ENCODE data around the gene MAP3K10. TPM values are rescaled to one million over a fixed set of nuclear protein-coding genes. Genes with fewer than 3 reads are reported as not detected.

The MAP3K10 gene
- total and polyA plus RNA-seq, 4 donors = 7.0 to 28.8 (median 20.5) TPM

GRCh38 chr19:40191836-40192646, 815 bp downstream of the MAP3K10 start:
- intact Hi-C loops (cut with DNase I) = no loop called here
- no peaks in the 10 kb centered on the region for H3K36me3 ChIP-seq (ENCODE audit: control insufficient read depth in 1 of 2, insufficient read depth in 2 of 2, low read length in 1 of 2)
- no peak overlapping the region for H3K27ac ChIP-seq (ENCODE audit: low read depth in 1 of 2, low read length in 2 of 2)
- no peaks in the 10 kb centered on the region for H3K9me3 ChIP-seq (ENCODE audit: control insufficient read depth, low read length)
- ATAC-seq (ENCODE audit: low FRiP score) (no peak), DNase-seq (peak in 1 of 2 donors; percentile 83)
- H3K4me3 ChIP-seq (ENCODE audit: low read length in 2 of 2) = peak overlapping the region; percentile 18 to 96
- H3K4me1 ChIP-seq (ENCODE audit: control insufficient read depth in 1 of 2, insufficient read depth in 2 of 2, low read length in 2 of 2) = no peaks in the 10 kb centered on the region
- WGBS, 2 donors = 13 to 15% methylated on average over 51 to 62 of the region's 62 CpGs
- no peaks in the 10 kb centered on the region for H3K27me3 ChIP-seq (ENCODE audit: control insufficient read depth in 1 of 2, insufficient read depth in 2 of 2, low read length in 1 of 2)

- ATAC-seq (ENCODE audit: low FRiP score) = no peak
- H3K27ac ChIP-seq (ENCODE audit: low read depth in 1 of 2, low read length in 2 of 2) = no peak overlapping the region
- no peaks in the 10 kb centered on the region for H3K9me3 ChIP-seq (ENCODE audit: control insufficient read depth, low read length)
- WGBS, 2 donors = 85 to 86% methylated on average over 5 of the region's 5 CpGs
- intact Hi-C loops (cut with DNase I) = no loop called here
- no peak overlapping the region for H3K4me3 ChIP-seq (ENCODE audit: low read length in 2 of 2)
- H3K36me3 ChIP-seq (ENCODE audit: control insufficient read depth in 1 of 2, insufficient read depth in 2 of 2, low read length in 1 of 2) = no peaks in the 10 kb centered on the region
- no peaks in the 10 kb centered on the region for H3K4me1 ChIP-seq (ENCODE audit: control insufficient read depth in 1 of 2, insufficient read depth in 2 of 2, low read length in 2 of 2)
- H3K27me3 ChIP-seq (ENCODE audit: control insufficient read depth in 1 of 2, insufficient read depth in 2 of 2, low read length in 1 of 2) = no peaks in the 10 kb centered on the region
- no peak for DNase-seq
Observed at GRCh38 chr19:40192758-40193586, 1.7 kb downstream of the MAP3K10 start.

- WGBS, 2 donors = 61 to 62% methylated on average over 3 of the region's 3 CpGs
- Histone ChIP-seq H3K4me3 (ENCODE audit: low read length in 2 of 2) (no peak overlapping the region), H3K27ac (ENCODE audit: low read depth in 1 of 2, low read length in 2 of 2) (no peak overlapping the region), H3K36me3 (ENCODE audit: control insufficient read depth in 1 of 2, insufficient read depth in 2 of 2, low read length in 1 of 2) (no peaks in the 10 kb centered on the region), H3K27me3 (ENCODE audit: control insufficient read depth in 1 of 2, insufficient read depth in 2 of 2, low read length in 1 of 2) (no peaks in the 10 kb centered on the region), H3K9me3 (ENCODE audit: control insufficient read depth, low read length) (no peaks in the 10 kb centered on the region), H3K4me1 (ENCODE audit: control insufficient read depth in 1 of 2, insufficient read depth in 2 of 2, low read length in 2 of 2) (no peaks in the 10 kb centered on the region)
- DNase-seq = no peak
- intact Hi-C loops (cut with DNase I) = no loop called here
- ATAC-seq (ENCODE audit: low FRiP score) = no peak
Observed at GRCh38 chr19:40193587-40193849, 2.3 kb downstream of the MAP3K10 start.

- Histone ChIP-seq H3K9me3 (ENCODE audit: control insufficient read depth, low read length) (no peaks in the 10 kb centered on the region), H3K36me3 (ENCODE audit: control insufficient read depth in 1 of 2, insufficient read depth in 2 of 2, low read length in 1 of 2) (no peaks in the 10 kb centered on the region), H3K4me1 (ENCODE audit: control insufficient read depth in 1 of 2, insufficient read depth in 2 of 2, low read length in 2 of 2) (no peaks in the 10 kb centered on the region), H3K27ac (ENCODE audit: low read depth in 1 of 2, low read length in 2 of 2) (no peak overlapping the region), H3K4me3 (ENCODE audit: low read length in 2 of 2) (no peak overlapping the region), H3K27me3 (ENCODE audit: control insufficient read depth in 1 of 2, insufficient read depth in 2 of 2, low read length in 1 of 2) (no peaks in the 10 kb centered on the region)
- ATAC-seq (ENCODE audit: low FRiP score) = no peak
- DNase-seq = no peak
- intact Hi-C loops (cut with DNase I) = no loop called here
- WGBS, 2 donors = 96 to 97% methylated on average over 29 of the region's 29 CpGs
Observed at GRCh38 chr19:40198272-40198990, 7.2 kb downstream of the MAP3K10 start.

- Histone ChIP-seq H3K27ac (ENCODE audit: low read depth in 1 of 2, low read length in 2 of 2) (no peak overlapping the region), H3K36me3 (ENCODE audit: control insufficient read depth in 1 of 2, insufficient read depth in 2 of 2, low read length in 1 of 2) (no peaks in the 10 kb centered on the region), H3K27me3 (ENCODE audit: control insufficient read depth in 1 of 2, insufficient read depth in 2 of 2, low read length in 1 of 2) (no peaks in the 10 kb centered on the region), H3K9me3 (ENCODE audit: control insufficient read depth, low read length) (no peaks in the 10 kb centered on the region), H3K4me3 (ENCODE audit: low read length in 2 of 2) (no peak overlapping the region), H3K4me1 (ENCODE audit: control insufficient read depth in 1 of 2, insufficient read depth in 2 of 2, low read length in 2 of 2) (no peaks in the 10 kb centered on the region)
- no peak for DNase-seq
- intact Hi-C loops (cut with DNase I) = no loop called here
- no peak for ATAC-seq (ENCODE audit: low FRiP score)
- WGBS, 2 donors = 72 to 83% methylated on average over 8 to 9 of the region's 9 CpGs
Observed at GRCh38 chr19:40200341-40201099, 9.3 kb downstream of the MAP3K10 start.

GRCh38 chr19:40204381-40204780, 13.2 kb downstream of the MAP3K10 start:
- ATAC-seq (ENCODE audit: low FRiP score) = peak; percentile 62
- 95 to 97% methylated on average over 15 to 16 of the region's 16 CpGs for WGBS, 2 donors
- intact Hi-C loops (cut with DNase I) = no loop called here
- H3K36me3 ChIP-seq (ENCODE audit: control insufficient read depth in 1 of 2, insufficient read depth in 2 of 2, low read length in 1 of 2) = no peaks in the 10 kb centered on the region
- H3K27ac ChIP-seq (ENCODE audit: low read depth in 1 of 2, low read length in 2 of 2) = no peak overlapping the region
- no peak overlapping the region for H3K4me3 ChIP-seq (ENCODE audit: low read length in 2 of 2)
- no peaks in the 10 kb centered on the region for H3K27me3 ChIP-seq (ENCODE audit: control insufficient read depth in 1 of 2, insufficient read depth in 2 of 2, low read length in 1 of 2)
- DNase-seq = no peak
- H3K9me3 ChIP-seq (ENCODE audit: control insufficient read depth, low read length) = no peaks in the 10 kb centered on the region
- no peaks in the 10 kb centered on the region for H3K4me1 ChIP-seq (ENCODE audit: control insufficient read depth in 1 of 2, insufficient read depth in 2 of 2, low read length in 2 of 2)

GRCh38 chr19:40205760-40206159, 14.5 kb downstream of the MAP3K10 start:
- Histone ChIP-seq H3K9me3 (ENCODE audit: control insufficient read depth, low read length) (no peaks in the 10 kb centered on the region), H3K36me3 (ENCODE audit: control insufficient read depth in 1 of 2, insufficient read depth in 2 of 2, low read length in 1 of 2) (no peaks in the 10 kb centered on the region), H3K4me3 (ENCODE audit: low read length in 2 of 2) (no peak overlapping the region)

GRCh38 chr19:40208602-40209001, 17.4 kb downstream of the MAP3K10 start:
- Histone ChIP-seq H3K27me3 (ENCODE audit: control insufficient read depth in 1 of 2, insufficient read depth in 2 of 2, low read length in 1 of 2) (no peaks in the 10 kb centered on the region), H3K36me3 (ENCODE audit: control insufficient read depth in 1 of 2, insufficient read depth in 2 of 2, low read length in 1 of 2) (peaks cover 0 to 2% of the 10 kb centered on the region in 2 donors), H3K4me3 (ENCODE audit: low read length in 2 of 2) (no peak overlapping the region), H3K9me3 (ENCODE audit: control insufficient read depth, low read length) (no peaks in the 10 kb centered on the region), H3K4me1 (ENCODE audit: control insufficient read depth in 1 of 2, insufficient read depth in 2 of 2, low read length in 2 of 2) (no peaks in the 10 kb centered on the region), H3K27ac (ENCODE audit: low read depth in 1 of 2, low read length in 2 of 2) (no peak overlapping the region)
- DNase-seq (no peak), ATAC-seq (ENCODE audit: low FRiP score) (no peak)
- WGBS, 2 donors = 97 to 99% methylated on average over 5 of the region's 5 CpGs
- intact Hi-C loops (cut with DNase I) = no loop called here

More at GRCh38 chr19:40205760-40206159, 14.5 kb downstream of the MAP3K10 start:
- intact Hi-C loops (cut with DNase I) = no loop called here
- WGBS, 2 donors = 96 to 97% methylated on average over 16 to 21 of the region's 21 CpGs
- no peaks in the 10 kb centered on the region for H3K27me3 ChIP-seq (ENCODE audit: control insufficient read depth in 1 of 2, insufficient read depth in 2 of 2, low read length in 1 of 2)
- DNase-seq (no peak), ATAC-seq (ENCODE audit: low FRiP score) (no peak)
- H3K27ac ChIP-seq (ENCODE audit: low read depth in 1 of 2, low read length in 2 of 2) = no peak overlapping the region
- no peaks in the 10 kb centered on the region for H3K4me1 ChIP-seq (ENCODE audit: control insufficient read depth in 1 of 2, insufficient read depth in 2 of 2, low read length in 2 of 2)
